Measurements from ENCODE around the gene PAPSS2.

GRCh38 chr10:87657371-87657770 is 2.3 kb upstream of the PAPSS2 start:
- no peak for TF ChIP-seq CTCF (IDR thresholded peaks at IDR 0.05)
- TF ChIP-seq POLR2A (IDR thresholded peaks at IDR 0.05): no peak
